ENCODE data around the gene C1orf35. TPM values are rescaled to one million over a fixed set of nuclear protein-coding genes. Genes with fewer than 3 reads are reported as not detected.

Gene C1orf35
- 31.0 and 31.3 TPM in 2 replicates for total RNA-seq (2021)
- long read RNA-seq, transcript C1orf35-201 (8 exons, 1,427 nt) = major isoform, 17 of 39 reads
- long read RNA-seq, partial matches to known transcripts = 7 of 39 reads
- long read RNA-seq, other reads (novel, unspliced or antisense) = 14 of 39 reads

GRCh38 chr1:228102791-228103620 lies at the start of gene C1orf35:
Gene C1orf35 (minus strand): TSS chr1:228103325. CDS start chr1:228103227, 98 bp downstream.
- Histone ChIP-seq H2AK5ac (ENCODE audit: insufficient read length, low read length) (no peak within 1 kb of the TSS), H2BK15ac (ENCODE audit: low read depth, low read length) (no peak within 1 kb of the TSS), H3K79me1 (ENCODE audit: insufficient read depth, low read depth, low read length, poor library complexity, severe bottlenecking) (no peaks in the 10 kb centered on the region), H3K23ac (ENCODE audit: insufficient read length, low read depth, low read length) (no peak within 1 kb of the TSS), H3K9me3 (ENCODE audit: control insufficient read depth, low read depth, low read length) (no peaks in the 10 kb centered on the region), H3K27me3 (ENCODE audit: insufficient read depth, low read length) (no peaks in the 10 kb centered on the region), H2BK120ac (ENCODE audit: low read depth, low read length, poor library complexity, severe bottlenecking) (no peak within 1 kb of the TSS), H3K14ac (ENCODE audit: insufficient read depth, low read length) (peak within 1 kb of the TSS; percentile 73), H3K56ac (ENCODE audit: insufficient read length, low read depth, low read length) (no peak within 1 kb of the TSS), H2BK5ac (ENCODE audit: insufficient read length, low read length) (no peak within 1 kb of the TSS), H2BK12ac (ENCODE audit: insufficient read length, low read depth, low read length) (no peak within 1 kb of the TSS), H3K18ac (ENCODE audit: insufficient read length, low read depth, low read length) (peak within 1 kb of the TSS; percentile 40), H4K8ac (replicated peaks; ENCODE audit: insufficient read length, low read depth, low read length) (no peak within 1 kb of the TSS), H4K20me1 (ENCODE audit: control insufficient read depth, insufficient read depth, insufficient read length) (no peaks in the 10 kb centered on the region), H2AFZ (ENCODE audit: low read length) (no peak within 1 kb of the TSS), H3K9ac (ENCODE audit: extremely low read depth, insufficient read length, low read length) (peak within 1 kb of the TSS; percentile 39), H2BK20ac (ENCODE audit: low read depth, low read length, poor library complexity, severe bottlenecking) (no peak within 1 kb of the TSS), H3K4me1 (ENCODE audit: insufficient read depth, low read length) (no peaks in the 10 kb centered on the region), H3T11ph (ENCODE audit: low read length) (no peak within 1 kb of the TSS), H3K4me2 (ENCODE audit: insufficient read depth, insufficient read length, low read length) (peak within 1 kb of the TSS; percentile 40), H4K91ac (ENCODE audit: insufficient read length, low read depth, low read length) (no peak within 1 kb of the TSS), H3K27ac (ENCODE audit: insufficient read length, low read depth, low read length) (no peak within 1 kb of the TSS), H3K23me2 (ENCODE audit: insufficient read length, low read depth, low read length, poor library complexity, severe bottlenecking) (peaks cover 5% of the 10 kb centered on the region), H3K4ac (ENCODE audit: low read depth, low read length) (no peak within 1 kb of the TSS), H3K79me2 (ENCODE audit: insufficient read depth, low read length) (no peaks in the 10 kb centered on the region), H4K5ac (ENCODE audit: insufficient read length, low read depth, low read length) (no peak within 1 kb of the TSS)
- no CpG with 5 or more reads among the region's 104 CpGs for WGBS (ENCODE audit: extremely low coverage, insufficient read length, low lambda C conversion rate)
- Mint-ChIP-seq H3K27ac (peak within 1 kb of the TSS; percentile 94 to 98 (median 95); a peak in 6 of 7 replicates), H3K27me3 (ENCODE audit: low read depth) (peaks cover 3% of the 10 kb centered on the region; the same call in 1 of the 2 replicates), H3K4me1 (peaks cover 12% of the 10 kb centered on the region in 2 experiments), H3K9me3 (no peaks in the 10 kb centered on the region), H3K36me3 (ENCODE audit: insufficient read depth in 1 of 3, low read depth in 3 of 3) (peaks cover 25 to 55% (median 46%) of the 10 kb centered on the region in 3 experiments; a peak in 6 of 7 replicates), H3K4me3 (peak within 1 kb of the TSS; percentile 95 to 96)
- TF ChIP-seq CTCF (conservative IDR thresholded peaks at IDR 0.05) = no peak
- peak; percentile 96 for DNase-seq
